Activated CD8-positive, alpha-beta memory T cell treated with anti-CD3 and anti-CD28 coated beads for 4 hours (primary cell): ENCODE results near the gene PPP2R5A.
A peak's percentile ranks its signal among the peaks of the same experiment; 100 is the strongest.
"Not testable (repeated sequence)": the region's sequence is repeated elsewhere in the genome, so short reads cannot be mapped to it uniquely, and the experiment has no call there.

Source experiments
- DNase-seq, 2 donors: peaks; one replicate each; pipeline ENCODE4 v3.0.0-alpha.2; 2020; ENCODE audit warnings: low read depth in 2 of 2

The PPP2R5A gene

DNA sequence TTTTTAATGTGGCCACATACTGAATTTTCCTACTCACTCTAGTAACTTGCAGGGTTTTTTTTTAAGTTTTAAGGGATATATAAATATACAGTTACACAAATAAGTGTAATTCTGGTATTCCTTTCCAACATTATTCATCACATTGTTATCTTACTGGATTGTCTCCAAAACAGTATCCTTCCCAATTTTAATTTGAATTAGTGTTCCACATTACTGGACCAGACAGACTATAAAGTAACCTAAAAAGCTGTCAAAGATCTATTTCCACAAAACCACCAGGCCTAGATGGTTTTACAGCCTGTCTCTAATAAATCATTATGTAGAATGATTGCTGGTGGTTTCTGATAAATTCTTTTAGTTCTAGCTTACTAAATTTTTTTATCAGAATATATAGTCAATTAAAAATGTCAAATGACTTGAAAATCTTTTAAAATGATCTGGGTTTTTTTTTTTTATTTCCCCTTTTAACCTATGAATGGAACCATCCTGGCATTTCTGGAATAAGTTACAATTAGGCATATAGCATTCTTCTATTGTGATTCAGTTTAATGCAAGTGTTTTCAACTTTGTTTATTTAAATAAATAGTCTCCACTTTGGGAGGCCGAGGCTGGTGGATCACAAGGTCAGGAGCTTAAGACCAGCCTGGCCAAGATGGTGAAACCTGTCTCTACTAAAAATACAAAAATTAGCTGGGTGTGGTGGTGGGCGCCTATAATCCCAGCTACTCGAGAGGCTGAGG, 70.2 kb downstream of the PPP2R5A start:
- DNase-seq = no peak

DNA sequence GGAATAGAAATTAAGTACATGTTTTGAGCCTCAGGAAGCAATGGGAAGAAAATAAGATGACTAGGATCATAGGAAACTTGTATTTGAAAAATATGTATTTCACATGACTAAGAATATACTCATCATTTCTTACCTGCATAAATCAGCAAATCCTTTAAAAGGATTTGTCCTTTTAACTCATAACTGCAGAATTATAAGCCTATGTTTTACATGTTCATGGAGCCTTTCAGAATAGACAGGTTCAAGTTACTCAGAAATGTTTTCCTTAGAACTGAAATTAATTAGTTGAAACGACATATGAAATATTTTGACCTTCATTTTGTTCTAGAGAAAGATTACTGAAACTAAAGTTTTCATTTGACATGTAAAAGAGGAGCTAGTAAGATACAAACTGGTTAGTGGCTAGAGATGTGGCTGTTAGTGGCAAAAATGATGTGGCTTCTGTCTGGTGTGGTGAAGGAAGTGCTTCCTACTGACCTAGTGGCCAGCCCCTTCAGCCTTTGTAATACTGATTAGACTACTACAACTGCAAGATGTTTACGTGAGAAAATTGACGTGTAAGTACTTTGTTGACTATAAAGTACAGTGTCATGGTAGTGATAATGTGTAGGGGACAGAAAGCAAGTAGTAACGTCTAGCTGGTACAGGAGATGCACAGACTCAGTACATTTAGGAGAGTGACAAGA, 74.7 kb downstream of the PPP2R5A start:
- no peak for DNase-seq

DNA sequence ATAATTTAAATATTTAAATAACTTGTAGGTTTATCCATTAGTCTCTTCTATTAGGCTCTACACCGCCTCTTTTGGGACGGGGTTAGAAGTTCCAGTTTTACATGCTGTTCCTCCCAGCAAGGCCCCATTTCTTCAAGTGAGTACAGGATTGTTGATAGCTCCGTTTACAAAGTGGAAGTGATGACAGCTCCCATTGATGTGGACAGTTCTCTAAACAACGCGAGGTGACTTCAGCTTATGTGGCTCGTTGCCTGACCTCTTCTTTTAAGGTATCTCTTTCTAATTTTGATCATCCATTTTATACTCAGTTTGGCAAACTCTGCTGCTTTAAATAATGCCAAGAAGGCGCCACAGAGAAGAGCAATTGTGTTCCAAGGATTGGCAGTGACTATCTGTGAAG, 79.8 kb downstream of the PPP2R5A start:
- no peak for DNase-seq

DNA sequence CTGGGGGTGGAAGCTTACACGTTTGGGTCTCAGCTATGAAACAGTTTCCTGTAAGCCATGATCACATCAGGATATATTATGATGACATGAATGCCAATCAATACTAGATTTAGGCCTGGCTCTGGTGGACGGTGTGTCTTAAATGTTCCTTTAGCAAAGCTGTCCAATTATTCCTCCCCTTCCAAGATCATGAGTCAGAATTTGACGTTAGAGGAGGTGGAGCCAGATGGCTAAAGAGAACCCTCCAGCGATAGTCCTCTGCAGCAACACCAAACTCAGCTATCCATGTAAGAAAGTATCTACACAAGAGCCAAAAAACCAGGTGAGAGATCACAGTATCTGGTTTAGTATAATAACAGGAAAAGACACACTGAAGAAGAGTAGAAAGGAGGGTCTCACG, 81.7 kb downstream of the PPP2R5A start:
- no peak for DNase-seq

DNA sequence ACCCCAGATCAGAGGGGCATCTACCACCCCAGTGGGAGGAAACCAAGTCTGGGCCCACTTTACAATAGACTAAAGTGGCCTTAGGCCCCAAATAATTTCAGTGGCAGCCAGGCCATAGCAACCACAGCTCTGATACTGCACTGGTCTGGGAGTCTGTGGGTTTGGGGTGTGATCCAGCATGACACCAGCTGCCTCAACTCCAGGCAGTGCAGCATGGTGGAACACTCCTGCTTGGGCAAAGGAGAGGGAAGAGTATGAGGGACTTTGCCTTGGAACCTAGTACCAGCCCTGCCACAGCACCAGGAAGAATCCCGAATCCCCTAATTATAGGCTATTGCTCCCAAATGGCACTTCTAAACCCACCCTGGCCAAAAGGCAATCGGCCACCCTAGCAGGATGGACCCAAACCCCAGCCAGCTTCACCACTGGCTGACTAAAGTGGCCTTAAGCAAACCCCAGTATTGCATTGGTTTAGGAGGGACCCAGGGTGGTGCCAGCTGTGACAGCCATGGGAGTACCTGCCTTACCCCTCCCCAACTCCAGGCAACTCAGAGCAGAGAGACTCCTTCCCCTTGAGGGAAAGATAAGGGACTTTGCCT, 82.4 kb downstream of the PPP2R5A start:
- no peak for DNase-seq

DNA sequence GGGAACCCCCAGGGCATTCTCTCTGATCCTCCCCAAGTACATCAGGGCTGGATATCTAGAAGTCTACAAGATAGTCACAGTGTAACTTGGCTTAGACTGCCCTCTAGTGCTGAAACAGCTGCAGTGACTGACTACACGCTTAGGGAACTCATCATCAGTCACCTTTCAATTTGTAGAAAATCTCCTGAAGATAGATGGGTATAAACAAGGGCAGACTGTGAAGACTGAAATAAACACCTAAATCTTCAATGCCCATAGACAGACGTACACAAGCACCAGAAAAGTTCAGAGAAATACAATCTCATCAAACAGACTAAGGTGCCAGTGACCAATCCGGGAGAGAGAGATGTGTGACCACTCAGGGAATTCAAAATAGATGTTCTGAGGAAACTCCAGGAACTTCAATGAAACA, 82.9 kb downstream of the PPP2R5A start:
- DNase-seq = peak; percentile 17 to 32

DNA sequence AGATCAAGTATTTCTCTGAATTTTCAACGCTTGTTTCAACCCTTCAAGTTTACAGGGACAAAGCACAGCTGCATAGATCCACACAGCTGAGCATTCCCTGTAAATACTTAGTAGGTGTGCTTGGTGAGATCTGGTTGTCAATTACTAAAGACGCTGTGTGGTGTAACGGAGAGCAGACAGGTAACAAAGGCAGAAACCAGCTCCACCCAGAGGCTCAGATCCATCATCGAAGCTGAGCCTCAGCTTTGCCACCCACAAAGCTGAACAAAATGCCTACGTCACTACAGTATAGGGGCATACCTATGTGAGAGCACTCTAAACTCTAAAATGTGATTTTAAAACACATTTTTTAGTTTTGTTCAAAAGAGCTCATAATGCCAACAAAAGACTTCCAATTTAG, 90.8 kb downstream of the PPP2R5A start:
- no peak for DNase-seq

DNA sequence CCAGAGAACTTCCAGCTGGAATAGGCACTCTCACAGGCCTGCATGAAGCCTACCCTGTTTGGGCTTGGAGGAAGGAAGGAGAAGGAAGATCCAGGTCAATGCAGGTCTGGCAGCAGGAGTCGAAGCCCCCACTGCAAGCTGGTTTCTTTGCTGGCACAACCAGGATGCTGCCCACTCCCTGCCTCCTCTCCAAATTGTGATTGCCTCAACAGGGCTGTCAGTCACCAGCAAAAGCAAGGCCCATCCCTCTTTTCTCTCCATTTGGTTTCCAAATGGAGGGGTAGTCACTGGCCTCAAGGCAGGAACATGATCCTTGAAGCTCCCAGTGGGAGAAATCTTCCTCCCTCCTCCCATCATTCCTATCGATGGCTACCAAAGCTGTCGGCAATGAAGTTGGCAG, 92.4 kb downstream of the PPP2R5A start:
- no peak for DNase-seq

DNA sequence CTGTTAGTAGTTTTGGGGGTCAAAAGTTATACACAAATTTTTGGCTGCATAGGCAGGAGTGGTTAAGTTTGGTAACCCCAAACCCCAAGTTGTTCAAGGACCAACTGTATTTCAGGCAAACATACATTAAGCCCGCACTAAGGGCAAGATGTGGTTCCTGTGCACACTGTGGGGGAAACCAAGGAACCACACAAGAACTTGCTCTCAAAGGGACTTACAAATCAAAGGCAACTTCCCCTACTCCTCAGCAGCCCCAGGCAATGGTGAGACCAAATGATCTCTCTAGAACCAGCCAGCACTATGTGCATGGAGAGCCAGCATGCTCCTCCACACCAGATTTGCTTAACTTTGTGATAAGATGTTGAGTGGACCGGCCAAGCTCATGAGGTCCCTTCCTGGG, 94.2 kb downstream of the PPP2R5A start:
- no peak for DNase-seq

DNA sequence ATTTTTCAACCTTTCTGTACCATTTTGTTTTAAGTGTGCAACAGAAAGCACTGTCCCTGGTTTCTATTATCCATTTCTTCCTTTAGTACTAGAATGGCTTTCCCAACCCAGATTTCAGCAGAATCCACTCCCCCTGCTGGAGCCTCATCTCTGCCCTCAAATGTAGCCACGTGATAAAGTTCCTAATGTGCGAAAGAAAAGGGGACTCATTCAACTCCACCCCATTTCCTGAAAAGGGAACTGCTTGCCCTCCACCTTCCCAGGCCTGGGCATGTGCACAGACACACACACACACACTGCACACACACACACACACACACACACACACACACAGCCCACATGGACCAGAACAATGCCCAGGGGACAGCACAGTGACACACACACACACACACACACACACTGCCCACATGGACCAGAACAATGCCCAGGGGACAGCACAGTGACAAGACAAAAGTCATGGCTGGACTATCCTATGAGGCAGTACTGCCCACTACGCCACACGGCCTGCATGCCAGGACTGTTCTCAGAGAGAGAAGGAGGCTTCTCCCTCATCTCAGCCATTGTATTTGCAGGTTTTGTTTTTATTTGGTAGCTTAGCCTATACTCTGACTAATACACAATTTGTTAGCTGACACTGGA, 96.3 kb downstream of the PPP2R5A start:
- no peak for DNase-seq

DNA sequence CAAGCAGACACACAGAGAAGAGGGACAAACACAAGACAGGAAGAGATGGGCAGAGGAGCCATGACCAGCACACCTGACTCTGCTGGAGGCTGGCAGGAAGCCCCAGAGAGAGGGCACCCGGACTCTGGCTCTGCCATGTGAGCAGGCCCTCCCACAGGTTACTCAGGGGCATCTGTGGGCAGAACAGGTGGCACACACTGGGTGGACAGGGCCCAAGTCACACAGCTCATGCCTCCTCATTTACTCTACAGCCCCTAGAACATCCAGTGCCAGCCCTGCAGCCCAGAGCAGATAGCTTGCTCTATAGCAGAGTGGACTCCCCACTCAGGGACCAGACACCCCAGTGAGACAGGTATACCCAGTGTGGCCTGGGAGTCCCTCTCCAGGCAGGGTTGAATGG, 100.8 kb downstream of the PPP2R5A start:
- no peak for DNase-seq

DNA sequence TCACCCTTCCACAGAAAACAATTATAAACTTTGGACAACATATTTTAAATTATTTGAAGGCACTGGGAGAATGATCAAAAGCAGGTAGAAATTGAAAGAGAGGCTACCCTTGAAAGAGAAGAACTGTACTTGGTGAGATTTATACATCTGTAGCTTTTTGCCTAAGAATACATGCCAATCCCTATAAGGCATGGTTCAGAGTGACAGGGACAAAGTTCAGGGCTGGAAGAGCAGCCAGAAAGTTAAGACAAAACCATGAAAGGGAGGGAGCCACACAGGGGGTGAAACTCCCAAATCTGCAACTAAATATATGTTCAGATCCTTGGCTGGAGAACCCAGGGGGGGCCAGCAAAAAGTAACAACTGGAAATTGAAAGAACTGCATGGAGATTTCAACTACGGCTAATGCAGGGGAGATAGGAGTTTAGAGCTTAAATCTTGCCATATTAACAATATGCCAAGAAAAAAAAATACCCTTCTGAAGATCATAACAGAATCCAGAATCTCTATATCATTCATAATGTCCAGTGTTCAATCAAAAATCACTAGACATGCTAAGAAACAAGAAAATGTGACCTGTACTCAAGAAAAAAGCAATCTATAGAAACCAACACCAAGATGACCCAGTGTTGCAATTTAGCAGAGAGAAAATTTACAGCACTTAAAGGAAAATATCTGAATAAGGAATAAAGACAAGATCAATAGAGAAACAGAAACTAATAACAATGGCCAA, 103.9 kb downstream of the PPP2R5A start:
- no peak for DNase-seq

DNA sequence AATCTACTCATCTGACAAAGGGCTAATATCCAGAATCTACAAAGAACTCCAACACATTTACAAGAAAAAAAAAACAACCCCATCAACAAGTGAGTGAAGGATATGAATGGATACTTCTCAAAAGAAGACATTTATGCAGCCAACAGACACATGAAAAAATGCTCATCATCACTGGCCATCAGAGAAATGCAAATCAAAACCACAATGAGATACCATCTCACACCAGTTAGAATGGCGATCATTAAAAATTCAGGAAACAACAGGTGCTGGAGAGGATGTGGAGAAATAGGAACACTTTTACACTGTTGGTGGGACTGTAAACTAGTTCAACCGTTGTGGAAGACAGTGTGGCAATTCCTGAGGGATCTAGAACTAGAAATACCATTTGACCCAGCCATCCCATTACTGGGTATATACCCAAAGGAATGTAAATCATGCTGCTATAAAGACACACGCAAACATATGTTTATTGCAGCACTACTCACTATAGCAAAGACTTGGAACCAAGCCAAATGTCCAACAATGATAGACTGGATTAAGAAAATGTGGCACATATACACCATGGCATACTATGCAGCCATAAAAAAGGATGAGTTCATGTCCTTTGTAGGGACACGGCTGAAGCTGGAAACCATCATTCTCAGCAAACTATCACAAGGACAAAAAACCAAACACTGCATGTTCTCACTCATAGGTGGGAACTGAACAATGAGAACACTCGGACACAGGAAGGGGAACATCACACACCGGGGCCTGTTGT, 110.6 kb downstream of the PPP2R5A start:
- DNase-seq = not testable (repeated sequence)

DNA sequence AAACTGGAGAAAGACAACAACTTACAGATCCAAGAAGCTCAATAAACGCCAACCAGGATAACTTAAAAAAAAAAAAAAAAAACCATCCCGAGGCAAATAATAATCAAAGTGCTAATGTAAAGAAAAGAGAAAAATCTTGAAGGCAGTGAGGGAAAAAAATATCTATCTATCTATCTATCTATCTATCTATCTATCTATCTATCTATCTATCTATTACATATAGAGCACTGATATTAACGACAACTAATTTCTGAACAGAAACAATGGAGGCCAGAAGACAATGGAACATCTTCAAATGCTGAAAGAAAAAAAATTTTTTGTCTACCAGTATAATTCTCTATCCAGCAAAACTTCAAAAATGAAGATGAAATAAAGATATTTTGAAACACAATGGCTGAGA, 111.4 kb downstream of the PPP2R5A start:
- no peak for DNase-seq

DNA sequence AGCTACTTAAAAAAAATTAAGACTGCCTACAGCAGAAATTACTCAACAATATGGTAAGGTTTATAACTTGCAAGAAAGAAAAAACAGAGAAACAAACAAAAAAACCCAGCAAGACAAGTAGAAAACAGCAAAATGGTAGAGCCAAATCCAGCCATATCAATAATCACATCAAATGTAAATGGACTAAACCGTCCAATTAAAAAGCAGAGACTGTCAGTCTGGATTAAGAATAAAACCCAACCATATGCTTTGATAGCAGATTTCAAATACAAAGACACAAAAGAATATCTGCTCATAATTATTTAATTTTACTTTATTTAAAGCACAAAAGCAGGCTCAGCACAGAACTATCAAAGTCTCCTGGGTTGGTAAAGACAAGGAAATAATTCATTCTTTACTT, 112.0 kb downstream of the PPP2R5A start:
- DNase-seq = no peak

DNA sequence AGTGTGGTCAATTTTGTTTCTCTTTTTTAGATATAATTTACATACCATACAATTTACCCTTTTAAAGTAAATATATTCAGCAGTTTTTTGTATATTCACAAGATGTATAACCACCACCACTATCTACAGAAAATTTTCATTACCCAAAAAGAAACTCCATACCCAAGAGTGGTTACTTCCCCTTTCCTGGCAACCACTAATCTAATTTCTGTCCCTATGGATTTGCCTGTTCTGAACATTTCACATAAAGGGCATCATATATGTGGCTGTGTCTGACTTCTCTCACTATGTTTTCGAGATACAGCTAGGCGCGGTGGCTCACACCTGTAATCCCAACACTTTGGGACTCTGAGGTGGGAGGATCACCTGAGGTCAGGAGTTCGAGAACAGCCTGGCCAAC, 115.8 kb downstream of the PPP2R5A start:
- no peak for DNase-seq

DNA sequence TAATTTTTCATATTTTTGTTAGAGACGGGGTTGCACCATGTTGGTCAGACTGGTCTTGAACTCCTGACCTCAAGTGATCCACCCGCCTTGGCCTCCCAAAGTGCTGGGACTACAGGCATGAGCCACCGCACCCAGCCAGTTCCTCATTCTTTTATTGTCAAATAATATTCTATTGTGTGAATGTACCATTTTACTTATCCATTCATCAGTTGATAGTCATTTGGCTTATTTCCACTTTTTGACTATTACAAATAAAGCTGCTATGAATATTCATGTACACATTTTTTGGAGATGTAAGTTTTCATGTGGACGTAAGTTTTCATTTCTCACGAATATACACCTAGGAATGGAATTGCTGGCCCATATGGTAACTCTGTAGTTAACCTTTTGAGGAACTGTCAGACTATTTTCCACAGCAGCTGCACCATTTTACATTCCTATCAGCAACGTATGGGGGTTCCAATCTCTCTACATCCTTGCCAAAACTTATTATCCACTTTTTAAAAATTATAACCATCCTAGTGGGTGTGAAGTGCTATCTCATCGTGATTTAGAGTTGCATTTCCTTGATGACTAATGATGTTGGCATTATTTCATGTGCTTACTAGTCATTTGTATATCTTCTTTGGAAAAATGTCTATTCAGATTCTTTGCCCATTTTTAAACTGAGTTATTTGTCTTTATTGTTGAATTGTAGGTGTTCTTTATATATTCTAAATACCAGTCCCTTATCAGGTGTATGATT, 116.8 kb downstream of the PPP2R5A start:
- no peak for DNase-seq

DNA sequence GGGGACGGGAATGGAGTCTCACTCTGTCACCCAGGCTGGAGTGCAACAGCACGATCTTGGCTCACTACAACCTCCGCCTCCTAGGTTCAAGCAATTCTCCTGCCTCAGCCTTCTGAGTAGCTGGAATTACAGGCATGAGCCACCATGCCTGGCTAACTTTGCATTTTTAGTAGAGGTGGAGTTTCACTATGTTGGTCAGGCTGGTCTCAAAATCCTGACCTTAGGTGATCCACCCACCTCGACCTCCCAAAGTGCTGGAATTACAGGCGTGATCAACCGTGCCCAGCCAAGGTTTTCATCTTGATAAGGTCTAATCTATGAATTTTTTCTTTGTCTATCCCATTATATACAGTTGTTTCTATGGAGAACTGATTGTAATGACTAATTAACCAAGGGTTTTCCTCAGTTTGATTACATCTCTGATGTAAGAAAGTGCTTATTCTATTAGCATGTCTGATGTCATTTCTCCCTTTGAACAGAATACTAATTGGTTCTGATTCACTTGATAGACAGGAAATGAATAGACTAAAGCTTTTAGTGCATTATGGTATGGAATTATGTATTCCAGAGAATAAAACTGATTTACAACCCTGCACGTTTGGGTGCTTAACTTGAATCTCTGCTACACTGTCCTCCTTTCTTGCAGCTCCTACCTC, 117.6 kb downstream of the PPP2R5A start:
- no peak for DNase-seq

DNA sequence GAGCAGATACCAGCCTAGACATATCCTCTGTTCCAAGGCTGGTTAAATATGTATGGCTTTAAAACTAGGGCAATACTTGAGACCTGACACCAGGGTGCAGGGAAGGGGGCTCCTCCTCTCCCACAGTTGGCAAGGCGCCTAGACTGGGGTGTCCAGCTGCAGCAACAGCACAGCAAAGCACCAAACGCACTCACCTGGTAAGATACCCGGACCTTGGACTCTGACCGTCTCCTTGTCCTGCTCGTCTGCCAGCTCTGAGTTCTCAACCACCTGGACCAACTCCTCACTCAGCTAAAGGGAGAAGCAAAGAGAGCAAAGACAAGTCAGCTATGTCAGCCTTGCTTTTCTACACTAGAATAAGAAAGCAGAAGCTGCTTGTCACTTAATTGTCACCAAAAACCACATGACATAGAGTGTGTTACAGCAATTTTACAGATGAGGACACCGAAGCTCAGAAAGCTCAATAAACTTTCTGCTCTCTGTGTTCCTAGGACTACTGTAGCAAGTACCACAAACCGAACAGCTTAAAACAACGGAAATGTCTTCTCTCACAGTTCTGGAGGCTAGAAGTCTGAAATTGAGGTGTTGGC, 125.1 kb downstream of the PPP2R5A start:
- no peak for DNase-seq
